Breast epithelium (tissue), 3 donors: ENCODE measurements around the gene ZBTB24.

Experiments used
- POLR2AphosphoS5 ChIP-seq, 3 donors: sonication (generic); formaldehyde crosslinking; IDR thresholded peaks; one replicate each; pipeline ENCODE4 v1.6.1; 2017; ENCODE audit warnings: antibody characterized with exemption in 3 of 3
- TF ChIP-seq, protein P1 (sequence below), 3 donors: fragments of 450-650 bp; IDR thresholded peaks; one replicate each; pipeline ENCODE4 v1.5.1; 2016 to 2017; ENCODE audit warnings: antibody characterized with exemption in 3 of 3, mild to moderate bottlenecking in 3 of 3, moderate library complexity in 3 of 3

DNA sequence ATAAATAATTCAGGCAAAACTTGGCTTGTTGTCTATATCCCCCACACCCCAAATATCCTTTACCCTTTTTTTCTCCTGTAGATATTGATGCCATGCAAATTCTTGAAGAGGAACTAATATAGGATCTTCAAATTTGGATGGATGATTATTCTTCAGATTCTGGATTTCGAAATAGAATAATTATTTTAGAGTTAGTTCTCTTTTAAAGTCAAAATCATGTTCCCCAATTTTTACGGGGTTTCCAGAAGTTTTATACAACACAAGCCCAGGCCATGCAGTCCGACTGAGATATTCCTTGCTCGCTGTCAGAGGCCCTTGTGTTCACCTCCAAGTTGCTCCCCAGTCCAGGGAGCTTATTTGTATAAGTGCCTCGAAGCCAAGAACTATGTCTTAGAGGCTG lies 47.0 kb downstream of the ZBTB24 start:
- no peak for TF ChIP-seq POLR2AphosphoS5 (IDR thresholded peaks at IDR 0.05)
- TF ChIP-seq, protein P1, sequence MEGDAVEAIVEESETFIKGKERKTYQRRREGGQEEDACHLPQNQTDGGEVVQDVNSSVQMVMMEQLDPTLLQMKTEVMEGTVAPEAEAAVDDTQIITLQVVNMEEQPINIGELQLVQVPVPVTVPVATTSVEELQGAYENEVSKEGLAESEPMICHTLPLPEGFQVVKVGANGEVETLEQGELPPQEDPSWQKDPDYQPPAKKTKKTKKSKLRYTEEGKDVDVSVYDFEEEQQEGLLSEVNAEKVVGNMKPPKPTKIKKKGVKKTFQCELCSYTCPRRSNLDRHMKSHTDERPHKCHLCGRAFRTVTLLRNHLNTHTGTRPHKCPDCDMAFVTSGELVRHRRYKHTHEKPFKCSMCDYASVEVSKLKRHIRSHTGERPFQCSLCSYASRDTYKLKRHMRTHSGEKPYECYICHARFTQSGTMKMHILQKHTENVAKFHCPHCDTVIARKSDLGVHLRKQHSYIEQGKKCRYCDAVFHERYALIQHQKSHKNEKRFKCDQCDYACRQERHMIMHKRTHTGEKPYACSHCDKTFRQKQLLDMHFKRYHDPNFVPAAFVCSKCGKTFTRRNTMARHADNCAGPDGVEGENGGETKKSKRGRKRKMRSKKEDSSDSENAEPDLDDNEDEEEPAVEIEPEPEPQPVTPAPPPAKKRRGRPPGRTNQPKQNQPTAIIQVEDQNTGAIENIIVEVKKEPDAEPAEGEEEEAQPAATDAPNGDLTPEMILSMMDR (IDR thresholded peaks at IDR 0.05), result no peak
